ENCODE measurements around the gene GNL3.

GNL3 gene

DNA sequence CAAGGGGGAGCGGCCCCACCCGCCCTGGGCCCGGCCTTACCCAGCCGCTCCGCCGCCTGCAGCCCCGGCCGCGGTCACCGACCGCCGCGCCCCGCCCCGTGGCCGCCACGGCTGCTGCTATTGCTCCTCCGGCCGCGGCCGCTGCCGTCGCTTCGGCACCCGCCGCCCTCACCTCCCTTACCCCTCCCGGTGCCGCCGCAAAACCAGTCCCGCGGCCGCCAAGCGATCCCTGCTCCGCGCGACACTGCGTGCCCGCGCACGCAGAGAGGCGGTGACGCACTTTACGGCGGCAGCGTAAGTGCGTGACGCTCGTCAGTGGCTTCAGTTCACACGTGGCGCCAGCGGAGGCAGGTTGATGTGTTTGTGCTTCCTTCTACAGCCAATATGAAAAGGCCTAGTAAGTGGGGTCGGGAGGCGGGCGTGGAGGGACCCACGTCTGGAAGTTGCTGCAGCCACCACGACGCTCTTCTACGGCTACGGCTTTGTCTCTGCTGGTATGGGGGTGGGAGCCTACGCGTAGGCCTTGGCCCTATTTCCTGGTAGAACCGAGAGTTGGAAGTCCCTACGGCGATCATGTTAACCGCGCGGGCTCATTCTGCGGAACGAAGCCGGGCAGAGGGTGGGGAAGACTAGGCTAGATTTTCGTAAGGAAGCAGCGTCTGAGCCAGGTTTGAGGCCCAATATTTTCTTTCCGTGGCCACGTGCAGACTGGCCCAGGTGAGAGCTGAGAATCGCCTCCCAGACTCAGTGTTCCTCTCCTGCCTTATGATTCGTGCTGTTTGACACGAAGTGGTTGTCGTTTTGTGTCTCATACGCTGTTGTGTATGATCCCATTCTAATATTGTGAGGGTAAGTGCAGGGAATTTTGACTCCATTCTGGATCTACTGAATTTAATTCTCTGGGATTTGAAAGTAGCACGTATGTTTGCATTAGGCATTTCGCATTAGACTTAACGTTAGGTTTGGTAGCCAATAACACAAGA, at the start of gene GNL3, which contains the start of gene PBRM1:
TSS of gene GNL3 (plus strand) at position 324 of the 983 bp plus-strand sequence. CDS start at position 385, 61 bp downstream.
TSS of gene PBRM1 (minus strand) at position 205 of the 983 bp plus-strand sequence.
- ATAC-seq: peak; percentile 83
- TF ChIP-seq BACH2 (CRISPR knock-in tag; IDR thresholded peaks at IDR 0.05; ENCODE audit: borderline replicate concordance) (no peak), ARNTL (CRISPR knock-in tag; IDR thresholded peaks at IDR 0.05; ENCODE audit: borderline replicate concordance, low read depth) (no peak), ZNF8 (CRISPR knock-in tag; IDR thresholded peaks at IDR 0.05) (no peak), GLIS3 (CRISPR knock-in tag; IDR thresholded peaks at IDR 0.05) (no peak), CREB5 (CRISPR knock-in tag; IDR thresholded peaks at IDR 0.05; ENCODE audit: low read depth) (no peak), ZFP30 (CRISPR knock-in tag; IDR thresholded peaks at IDR 0.05) (no peak), SNAI2 (CRISPR knock-in tag; IDR thresholded peaks at IDR 0.05) (no peak), RARB (CRISPR knock-in tag; IDR thresholded peaks at IDR 0.05) (no peak), TOX (CRISPR knock-in tag; IDR thresholded peaks at IDR 0.05; ENCODE audit: borderline replicate concordance) (no peak), ZC3H10 (CRISPR knock-in tag; IDR thresholded peaks at IDR 0.05) (no peak)
- TF ChIP-seq, protein P1, sequence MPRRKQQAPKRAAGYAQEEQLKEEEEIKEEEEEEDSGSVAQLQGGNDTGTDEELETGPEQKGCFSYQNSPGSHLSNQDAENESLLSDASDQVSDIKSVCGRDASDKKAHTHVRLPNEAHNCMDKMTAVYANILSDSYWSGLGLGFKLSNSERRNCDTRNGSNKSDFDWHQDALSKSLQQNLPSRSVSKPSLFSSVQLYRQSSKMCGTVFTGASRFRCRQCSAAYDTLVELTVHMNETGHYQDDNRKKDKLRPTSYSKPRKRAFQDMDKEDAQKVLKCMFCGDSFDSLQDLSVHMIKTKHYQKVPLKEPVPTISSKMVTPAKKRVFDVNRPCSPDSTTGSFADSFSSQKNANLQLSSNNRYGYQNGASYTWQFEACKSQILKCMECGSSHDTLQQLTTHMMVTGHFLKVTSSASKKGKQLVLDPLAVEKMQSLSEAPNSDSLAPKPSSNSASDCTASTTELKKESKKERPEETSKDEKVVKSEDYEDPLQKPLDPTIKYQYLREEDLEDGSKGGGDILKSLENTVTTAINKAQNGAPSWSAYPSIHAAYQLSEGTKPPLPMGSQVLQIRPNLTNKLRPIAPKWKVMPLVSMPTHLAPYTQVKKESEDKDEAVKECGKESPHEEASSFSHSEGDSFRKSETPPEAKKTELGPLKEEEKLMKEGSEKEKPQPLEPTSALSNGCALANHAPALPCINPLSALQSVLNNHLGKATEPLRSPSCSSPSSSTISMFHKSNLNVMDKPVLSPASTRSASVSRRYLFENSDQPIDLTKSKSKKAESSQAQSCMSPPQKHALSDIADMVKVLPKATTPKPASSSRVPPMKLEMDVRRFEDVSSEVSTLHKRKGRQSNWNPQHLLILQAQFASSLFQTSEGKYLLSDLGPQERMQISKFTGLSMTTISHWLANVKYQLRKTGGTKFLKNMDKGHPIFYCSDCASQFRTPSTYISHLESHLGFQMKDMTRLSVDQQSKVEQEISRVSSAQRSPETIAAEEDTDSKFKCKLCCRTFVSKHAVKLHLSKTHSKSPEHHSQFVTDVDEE (CRISPR knock-in tag; IDR thresholded peaks at IDR 0.05): no peak

- TF ChIP-seq, protein P2, sequence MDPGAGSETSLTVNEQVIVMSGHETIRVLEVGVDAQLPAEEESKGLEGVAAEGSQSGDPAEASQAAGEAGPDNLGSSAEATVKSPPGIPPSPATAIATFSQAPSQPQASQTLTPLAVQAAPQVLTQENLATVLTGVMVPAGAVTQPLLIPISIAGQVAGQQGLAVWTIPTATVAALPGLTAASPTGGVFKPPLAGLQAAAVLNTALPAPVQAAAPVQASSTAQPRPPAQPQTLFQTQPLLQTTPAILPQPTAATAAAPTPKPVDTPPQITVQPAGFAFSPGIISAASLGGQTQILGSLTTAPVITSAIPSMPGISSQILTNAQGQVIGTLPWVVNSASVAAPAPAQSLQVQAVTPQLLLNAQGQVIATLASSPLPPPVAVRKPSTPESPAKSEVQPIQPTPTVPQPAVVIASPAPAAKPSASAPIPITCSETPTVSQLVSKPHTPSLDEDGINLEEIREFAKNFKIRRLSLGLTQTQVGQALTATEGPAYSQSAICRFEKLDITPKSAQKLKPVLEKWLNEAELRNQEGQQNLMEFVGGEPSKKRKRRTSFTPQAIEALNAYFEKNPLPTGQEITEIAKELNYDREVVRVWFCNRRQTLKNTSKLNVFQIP (CRISPR knock-in tag; IDR thresholded peaks at IDR 0.05; ENCODE audit: borderline replicate concordance, low read depth): no peak
- TF ChIP-seq SNAI2 (CRISPR knock-in tag; IDR thresholded peaks at IDR 0.05): no peak
- TF ChIP-seq ESRRG (CRISPR knock-in tag; IDR thresholded peaks at IDR 0.05): no peak
- TF ChIP-seq ZFP3 (CRISPR knock-in tag; IDR thresholded peaks at IDR 0.05): no peak
- TF ChIP-seq BACH2 (CRISPR knock-in tag; IDR thresholded peaks at IDR 0.05; ENCODE audit: borderline replicate concordance): no peak
- TF ChIP-seq ZNF8 (CRISPR knock-in tag; IDR thresholded peaks at IDR 0.05): no peak
- TF ChIP-seq, protein P1 (CRISPR knock-in tag; IDR thresholded peaks at IDR 0.05): no peak
- TF ChIP-seq TCF4 (CRISPR knock-in tag; IDR thresholded peaks at IDR 0.05; ENCODE audit: borderline replicate concordance): no peak
- TF ChIP-seq CSDC2 (CRISPR knock-in tag; IDR thresholded peaks at IDR 0.05): no peak
- TF ChIP-seq ZNF70 (CRISPR knock-in tag; IDR thresholded peaks at IDR 0.05): no peak
- TF ChIP-seq RARB (CRISPR knock-in tag; IDR thresholded peaks at IDR 0.05): no peak
- TF ChIP-seq ZFP30 (CRISPR knock-in tag; IDR thresholded peaks at IDR 0.05): no peak
- TF ChIP-seq ISL1 (CRISPR knock-in tag; IDR thresholded peaks at IDR 0.05): no peak
- TF ChIP-seq OSR1 (CRISPR knock-in tag; IDR thresholded peaks at IDR 0.05): no peak
- no peak for TF ChIP-seq GLIS3 (CRISPR knock-in tag; IDR thresholded peaks at IDR 0.05)
- TF ChIP-seq CREB5 (CRISPR knock-in tag; IDR thresholded peaks at IDR 0.05; ENCODE audit: low read depth): no peak
- TF ChIP-seq ZNF565 (CRISPR knock-in tag; conservative IDR thresholded peaks at IDR 0.05; ENCODE audit: low read depth): no peak
- TF ChIP-seq ARNTL (CRISPR knock-in tag; IDR thresholded peaks at IDR 0.05; ENCODE audit: borderline replicate concordance, low read depth): no peak
- ATAC-seq: peak; percentile 61
Observed at GRCh38 chr3:52636673-52637072, 49.2 kb upstream of the GNL3 start.

Measured in SK-N-SH treated with all-trans-retinoic acid at 6 μM for 48 hours (cell line).